Endothelial cell (in vitro differentiated cells): ENCODE results near the gene DAPK2. TPM values are rescaled to one million over a fixed set of nuclear protein-coding genes. Genes with fewer than 3 reads are reported as not detected.

Experiments
- DNase-seq: peaks from one replicate; pipeline ENCODE4 v3.0.0; 2021; ENCODE audit warnings: low spot score
- H3K27ac Mint-ChIP-seq: one replicate; pipeline ENCODE4 v1.8.0; 2021; ENCODE audit warnings: mixed read lengths, inconsistent platforms; ENCODE audit not compliant: unreplicated experiment
- H3K27me3 Mint-ChIP-seq: one replicate; pipeline ENCODE4 v1.8.0; 2021; ENCODE audit warnings: mild to moderate bottlenecking, moderate library complexity, mixed read lengths, inconsistent platforms; ENCODE audit not compliant: unreplicated experiment
- H3K36me3 Mint-ChIP-seq: one replicate; pipeline ENCODE4 v1.8.0; 2021; ENCODE audit warnings: mild to moderate bottlenecking, low read depth, mixed read lengths, inconsistent platforms; ENCODE audit not compliant: unreplicated experiment
- H3K4me1 Mint-ChIP-seq: one replicate; pipeline ENCODE4 v1.8.0; 2021; ENCODE audit warnings: mild to moderate bottlenecking, mixed read lengths, inconsistent platforms; ENCODE audit not compliant: unreplicated experiment
- H3K4me3 Mint-ChIP-seq: one replicate; pipeline ENCODE4 v1.8.0; 2021; ENCODE audit warnings: mild to moderate bottlenecking, mixed read lengths, inconsistent platforms; ENCODE audit not compliant: unreplicated experiment
- H3K9me3 Mint-ChIP-seq: one replicate; pipeline ENCODE4 v1.8.0; 2021; ENCODE audit warnings: mixed read lengths, inconsistent platforms; ENCODE audit not compliant: unreplicated experiment
- total RNA-seq: library from RNA; stranded (reverse); fragmentation: NEBNext Ultra II Directional; extraction: Animal tissue kit (Norgen Biotek cat#: 25700); gene quantifications from one replicate; pipeline ENCODE4 v1.2.1, GENCODE V29; 2021; ENCODE audit not compliant: unreplicated experiment
- TF ChIP-seq, protein P1 (sequence below): fragments of 200-600 bp; sonication (generic); IDR thresholded peaks from one replicate; pipeline ENCODE4 v1.5.0; 2021; ENCODE audit warnings: antibody characterized with exemption; ENCODE audit not compliant: unreplicated experiment

DAPK2 gene
- total RNA-seq, 1 donor from 2014 or later, result 10.0 TPM

GRCh38 chr15:63923993-63924950 is 122.0 kb downstream of the DAPK2 start:
- Mint-ChIP-seq H3K4me1 (peaks cover 21% of the 10 kb centered on the region), H3K27ac (no peak overlapping the region), H3K36me3 (peaks cover 4% of the 10 kb centered on the region), H3K27me3 (peaks cover 4% of the 10 kb centered on the region), H3K9me3 (no peaks in the 10 kb centered on the region), H3K4me3 (no peak overlapping the region)
- TF ChIP-seq, protein P1, sequence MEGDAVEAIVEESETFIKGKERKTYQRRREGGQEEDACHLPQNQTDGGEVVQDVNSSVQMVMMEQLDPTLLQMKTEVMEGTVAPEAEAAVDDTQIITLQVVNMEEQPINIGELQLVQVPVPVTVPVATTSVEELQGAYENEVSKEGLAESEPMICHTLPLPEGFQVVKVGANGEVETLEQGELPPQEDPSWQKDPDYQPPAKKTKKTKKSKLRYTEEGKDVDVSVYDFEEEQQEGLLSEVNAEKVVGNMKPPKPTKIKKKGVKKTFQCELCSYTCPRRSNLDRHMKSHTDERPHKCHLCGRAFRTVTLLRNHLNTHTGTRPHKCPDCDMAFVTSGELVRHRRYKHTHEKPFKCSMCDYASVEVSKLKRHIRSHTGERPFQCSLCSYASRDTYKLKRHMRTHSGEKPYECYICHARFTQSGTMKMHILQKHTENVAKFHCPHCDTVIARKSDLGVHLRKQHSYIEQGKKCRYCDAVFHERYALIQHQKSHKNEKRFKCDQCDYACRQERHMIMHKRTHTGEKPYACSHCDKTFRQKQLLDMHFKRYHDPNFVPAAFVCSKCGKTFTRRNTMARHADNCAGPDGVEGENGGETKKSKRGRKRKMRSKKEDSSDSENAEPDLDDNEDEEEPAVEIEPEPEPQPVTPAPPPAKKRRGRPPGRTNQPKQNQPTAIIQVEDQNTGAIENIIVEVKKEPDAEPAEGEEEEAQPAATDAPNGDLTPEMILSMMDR, result no peak
- no peak for DNase-seq

- TF ChIP-seq, protein P1, result no peak
- Mint-ChIP-seq H3K27me3 (peaks cover 4% of the 10 kb centered on the region), H3K4me3 (no peak overlapping the region), H3K9me3 (no peaks in the 10 kb centered on the region), H3K27ac (no peak overlapping the region), H3K36me3 (peaks cover 4% of the 10 kb centered on the region), H3K4me1 (peaks cover 24% of the 10 kb centered on the region)
- no peak for DNase-seq
Measured at GRCh38 chr15:63922916-63923315, 123.4 kb downstream of the DAPK2 start.

DNA sequence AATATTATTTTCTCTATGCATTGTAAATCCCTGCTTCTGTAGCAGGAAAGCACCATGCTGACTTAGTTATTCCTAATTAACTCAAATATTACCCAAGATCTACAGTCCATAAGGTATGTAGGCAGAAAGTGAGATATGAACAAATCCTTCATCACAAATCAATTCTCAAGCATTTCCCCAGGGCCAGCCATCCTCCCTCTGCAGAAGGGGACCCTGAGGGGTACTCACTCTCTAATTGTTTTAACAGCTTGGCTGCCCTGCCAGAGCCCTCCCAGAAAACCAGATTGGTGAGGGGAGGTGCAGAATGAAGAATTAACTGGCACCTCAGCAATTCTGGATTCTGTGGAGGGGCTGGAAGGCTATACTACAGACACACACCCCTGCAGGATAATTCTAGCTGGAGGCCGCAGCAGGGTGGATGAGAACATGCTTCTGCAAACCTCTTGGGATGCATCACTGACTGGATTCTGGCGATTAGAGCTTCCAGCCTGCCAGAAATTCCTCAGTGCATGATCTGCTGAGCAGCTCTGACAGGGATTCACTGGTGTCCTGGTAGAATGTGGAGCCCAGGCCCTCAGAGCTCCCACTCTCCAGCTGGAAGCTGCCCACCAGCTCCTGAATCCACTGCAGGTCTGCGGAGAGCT is 123.9 kb downstream of the DAPK2 start:
- H3K4me3 Mint-ChIP-seq, result no peak overlapping the region
- H3K27ac Mint-ChIP-seq, result no peak overlapping the region
- DNase-seq, result no peak
- H3K9me3 Mint-ChIP-seq, result no peaks in the 10 kb centered on the region
- H3K27me3 Mint-ChIP-seq, result peaks cover 4% of the 10 kb centered on the region
- TF ChIP-seq, protein P1, result no peak
- H3K36me3 Mint-ChIP-seq, result peaks cover 4% of the 10 kb centered on the region
- H3K4me1 Mint-ChIP-seq, result peaks cover 30% of the 10 kb centered on the region

DNA sequence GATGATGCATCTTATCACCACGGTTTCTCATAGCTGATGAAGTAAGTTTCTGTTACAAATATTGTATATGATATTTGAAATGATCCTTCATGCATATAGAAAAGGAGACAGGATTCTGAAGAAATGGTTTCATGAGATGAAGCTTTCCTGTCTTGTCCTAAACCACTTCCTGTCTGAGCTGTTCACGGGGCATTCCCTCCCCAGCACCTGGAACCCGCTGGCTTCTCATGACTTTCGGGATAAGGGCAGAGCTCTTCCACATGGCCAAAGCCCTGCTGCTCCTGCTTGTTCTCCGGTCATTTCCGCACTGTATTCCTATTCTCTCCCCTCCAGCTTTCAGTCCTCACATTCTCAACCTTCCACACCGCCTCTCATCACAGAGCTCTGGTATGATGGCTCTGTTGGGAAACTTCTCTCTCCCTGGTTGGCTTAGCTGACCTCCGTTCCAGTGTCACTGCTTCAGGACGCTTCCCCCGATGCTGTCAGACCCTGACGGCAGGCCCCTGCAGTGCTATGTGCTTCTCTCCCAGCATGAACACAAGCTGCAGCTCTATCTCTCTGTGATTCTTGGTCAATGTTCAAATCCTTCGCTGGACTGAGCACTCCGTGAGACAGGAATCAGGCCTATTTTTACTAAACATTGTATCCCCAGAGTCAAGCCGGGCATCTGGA is 125.6 kb downstream of the DAPK2 start:
- H3K27me3 Mint-ChIP-seq, result peaks cover 2% of the 10 kb centered on the region
- peaks cover 42% of the 10 kb centered on the region for H3K4me1 Mint-ChIP-seq
- H3K4me3 Mint-ChIP-seq, result peak overlapping the region; percentile 0
- TF ChIP-seq, protein P1, result no peak
- no peaks in the 10 kb centered on the region for H3K9me3 Mint-ChIP-seq
- H3K27ac Mint-ChIP-seq, result peak overlapping the region; percentile 5
- H3K36me3 Mint-ChIP-seq, result peaks cover 3% of the 10 kb centered on the region
- DNase-seq, result no peak
